Upper lobe of right lung (tissue), 1 donor: ENCODE results near the gene SPATA13. TPM values are rescaled to one million over a fixed set of nuclear protein-coding genes. Genes with fewer than 3 reads are reported as not detected.

Experiments
- ATAC-seq: fragments of 200-7000 bp; cut with Tn5 transposase; one replicate; pipeline ENCODE4 v1.9.1; 2020; ENCODE audit warnings: mild to moderate bottlenecking, moderate library complexity
- DNase-seq: peaks from one replicate; pipeline ENCODE4 v3.0.0-alpha.2; 2020
- H3K27ac ChIP-seq: fragments of 200-600 bp; one replicate; pipeline ENCODE4 v1.8.0; 2022
- H3K27me3 ChIP-seq: fragments of 200-600 bp; one replicate; pipeline ENCODE4 v1.8.0; 2022; ENCODE audit warnings: mild to moderate bottlenecking
- H3K36me3 ChIP-seq: fragments of 200-600 bp; one replicate; pipeline ENCODE4 v1.8.0; 2022
- H3K4me1 ChIP-seq: fragments of 200-600 bp; one replicate; pipeline ENCODE4 v1.8.0; 2022
- H3K4me3 ChIP-seq: fragments of 200-600 bp; one replicate; pipeline ENCODE4 v1.8.0; 2022; ENCODE audit warnings: mild to moderate bottlenecking
- H3K9me3 ChIP-seq: fragments of 200-600 bp; one replicate; pipeline ENCODE4 v1.8.0; 2022
- CTCF ChIP-seq: fragments of 200-600 bp; IDR thresholded peaks from one replicate; pipeline ENCODE4 v1.8.0; 2022; ENCODE audit warnings: antibody characterized with exemption
- intact Hi-C: fragments of 100-400 bp; cut with DNase I; formaldehyde crosslinking; loops from one replicate; pipeline ENCODE4 v1.11.0; 2022
- total RNA-seq: library from RNA; stranded (reverse); fragmentation: NEBNext Ultra II Directional; extraction: Animal tissue kit (Norgen Biotek cat#: 25700); gene quantifications from one replicate; pipeline ENCODE4 v1.2.1, GENCODE V29; 2021
- donor health status: DM: no; HTN: yes; CAD: no; lungs with severe emphysema.

Gene SPATA13
- total RNA-seq, 1 donor from 2014 or later = 34.4 TPM

DNA sequence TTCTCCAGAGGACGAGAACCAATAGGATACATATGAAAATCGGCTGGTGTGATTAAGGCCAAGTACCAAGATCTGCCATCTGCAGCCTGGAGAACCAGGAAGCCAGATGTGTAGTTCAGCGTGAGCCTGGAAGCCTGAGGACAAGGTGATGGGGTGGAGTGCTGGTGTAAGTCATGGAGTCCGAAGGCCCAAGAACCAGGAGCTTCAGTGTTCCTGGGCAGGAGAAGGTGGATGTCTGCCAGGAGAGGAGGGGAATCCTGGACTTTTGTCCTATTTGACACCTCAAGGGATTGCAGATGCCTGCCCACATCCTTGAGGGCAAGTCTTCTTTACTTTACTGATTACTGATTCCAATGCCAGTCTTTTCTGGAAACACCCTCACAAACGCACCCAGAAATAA lies 71.5 kb downstream of the SPATA13 start:
- H3K9me3 ChIP-seq = no peaks in the 10 kb centered on the region
- ATAC-seq = no peak
- no peak for DNase-seq
- no peak for TF ChIP-seq CTCF
- no peaks in the 10 kb centered on the region for H3K36me3 ChIP-seq
- intact Hi-C loops = no loop called here
- no peaks in the 10 kb centered on the region for H3K27me3 ChIP-seq
- H3K4me1 ChIP-seq = no peaks in the 10 kb centered on the region
- no peak overlapping the region for H3K4me3 ChIP-seq
- H3K27ac ChIP-seq = no peak overlapping the region

DNA sequence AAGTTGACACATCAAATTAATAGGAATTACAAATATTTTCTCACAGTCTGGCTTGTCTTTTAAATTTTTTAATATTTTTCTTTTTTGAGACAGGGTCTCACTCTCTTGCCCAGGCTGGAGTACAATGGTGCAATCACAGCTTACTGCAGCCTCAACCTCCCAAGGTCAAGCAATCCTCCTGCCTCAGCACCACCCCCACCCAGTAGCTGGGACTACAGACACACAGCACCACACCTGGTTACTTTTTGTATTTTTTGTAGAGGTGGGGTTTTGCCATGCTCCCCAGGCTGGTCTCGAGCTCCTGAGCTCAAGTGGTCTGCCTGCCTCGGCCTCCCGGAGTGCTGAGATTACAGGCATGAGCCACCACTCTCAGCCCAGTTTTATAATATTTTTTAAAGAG lies 72.0 kb downstream of the SPATA13 start:
- TF ChIP-seq CTCF = no peak
- H3K27me3 ChIP-seq = no peaks in the 10 kb centered on the region
- no peaks in the 10 kb centered on the region for H3K9me3 ChIP-seq
- ATAC-seq = no peak
- DNase-seq = no peak
- no peak overlapping the region for H3K4me3 ChIP-seq
- no peaks in the 10 kb centered on the region for H3K36me3 ChIP-seq
- H3K4me1 ChIP-seq = no peaks in the 10 kb centered on the region
- intact Hi-C loops = no loop called here
- no peak overlapping the region for H3K27ac ChIP-seq

DNA sequence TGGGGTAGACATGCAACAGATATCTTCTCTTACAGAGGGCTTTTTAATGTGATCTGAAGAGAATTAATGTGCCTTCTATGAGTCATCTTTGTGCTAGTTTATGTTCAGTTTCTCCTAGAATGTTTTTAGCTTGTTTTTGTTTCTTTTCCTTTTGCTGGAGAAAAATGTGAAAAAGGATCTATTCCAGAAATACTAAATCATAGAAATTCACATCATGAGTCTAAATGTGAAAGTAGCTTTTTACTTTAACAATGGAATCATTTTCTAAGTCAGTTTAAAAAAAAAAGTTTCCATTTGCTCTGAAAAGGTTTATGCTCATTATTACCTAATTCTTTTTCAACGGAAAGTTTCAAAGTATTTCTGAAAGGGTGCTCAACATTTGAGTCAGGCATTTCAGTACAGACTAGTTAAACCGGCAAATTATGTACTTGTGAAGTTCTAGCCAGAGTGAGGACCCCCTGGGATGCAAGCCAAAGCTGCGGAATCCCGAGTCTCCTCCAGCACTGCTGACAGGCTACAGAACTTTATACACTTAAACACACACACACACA lies 72.9 kb downstream of the SPATA13 start:
- no peak for ATAC-seq
- no peaks in the 10 kb centered on the region for H3K9me3 ChIP-seq

GRCh38 chr13:24234200-24234915 lies 73.8 kb downstream of the SPATA13 start:
- no peak overlapping the region for H3K4me3 ChIP-seq
- H3K9me3 ChIP-seq = no peaks in the 10 kb centered on the region
- no peak for TF ChIP-seq CTCF
- ATAC-seq (no peak), DNase-seq (no peak)
- no peak overlapping the region for H3K27ac ChIP-seq
- no peaks in the 10 kb centered on the region for H3K36me3 ChIP-seq
- intact Hi-C loops = no loop called here
- no peaks in the 10 kb centered on the region for H3K4me1 ChIP-seq
- H3K27me3 ChIP-seq = no peaks in the 10 kb centered on the region

More for the DNA sequence above, 72.9 kb downstream of the SPATA13 start:
- intact Hi-C loops = no loop called here
- no peak for DNase-seq
- no peak overlapping the region for H3K27ac ChIP-seq
- H3K27me3 ChIP-seq = no peaks in the 10 kb centered on the region
- no peak for TF ChIP-seq CTCF
- H3K36me3 ChIP-seq = no peaks in the 10 kb centered on the region
- H3K4me1 ChIP-seq = no peaks in the 10 kb centered on the region
- no peak overlapping the region for H3K4me3 ChIP-seq

GRCh38 chr13:24237356-24237755 lies 76.8 kb downstream of the SPATA13 start:
- H3K4me3 ChIP-seq = no peak overlapping the region
- no peaks in the 10 kb centered on the region for H3K36me3 ChIP-seq
- DNase-seq (no peak), ATAC-seq (no peak)
- H3K27me3 ChIP-seq = no peaks in the 10 kb centered on the region
- intact Hi-C loops = no loop called here
- H3K4me1 ChIP-seq = no peaks in the 10 kb centered on the region
- H3K9me3 ChIP-seq = no peaks in the 10 kb centered on the region
- H3K27ac ChIP-seq = no peak overlapping the region
- TF ChIP-seq CTCF = no peak
